Measurements from ENCODE around the gene LZTR1. TPM values are rescaled to one million over a fixed set of nuclear protein-coding genes. Genes with fewer than 3 reads are reported as not detected.
"Not testable (repeated sequence)": the region's sequence is repeated elsewhere in the genome, so short reads cannot be mapped to it uniquely, and the experiment has no call there.

LZTR1 gene
- total RNA-seq, 1 donor from 2014 or later = 16.7 TPM

GRCh38 chr22:21000207-21000986 lies 18.3 kb downstream of the LZTR1 start:
- no peak for DNase-seq (ENCODE audit: low read depth)
- peak overlapping the region; percentile 78 for H3K4me3 ChIP-seq (ENCODE audit: low read depth, low read length)
- no peak for TF ChIP-seq CTCF (conservative IDR thresholded peaks at IDR 0.05; ENCODE audit: low read depth, low read length)

- DNase-seq (ENCODE audit: low read depth) = no peak
- peak overlapping the region; percentile 78 for H3K4me3 ChIP-seq (ENCODE audit: low read depth, low read length)
- no peak for TF ChIP-seq CTCF (conservative IDR thresholded peaks at IDR 0.05; ENCODE audit: low read depth, low read length)
Measured at GRCh38 chr22:21000987-21001600, 19.0 kb downstream of the LZTR1 start.

- peak within 1 kb of the TSS; percentile 78 for H3K4me3 ChIP-seq (ENCODE audit: low read depth, low read length)
- no peak for TF ChIP-seq CTCF (conservative IDR thresholded peaks at IDR 0.05; ENCODE audit: low read depth, low read length)
- DNase-seq (ENCODE audit: low read depth) = peak; percentile 48
Measured at GRCh38 chr22:21001601-21002325, 19.7 kb downstream of the LZTR1 start, which contains the start of gene THAP7. THAP7 (minus strand) TSS chr22:21002118; CDS start chr22:21001911, 207 bp downstream.

- no peak for DNase-seq (ENCODE audit: low read depth)
- H3K4me3 ChIP-seq (ENCODE audit: low read depth, low read length) = no peak overlapping the region
- no peak for TF ChIP-seq CTCF (conservative IDR thresholded peaks at IDR 0.05; ENCODE audit: low read depth, low read length)
Measured at GRCh38 chr22:21003782-21004181, 21.7 kb downstream of the LZTR1 start.

GRCh38 chr22:21009208-21009607 lies 27.1 kb downstream of the LZTR1 start:
- DNase-seq (ENCODE audit: low read depth); H3K4me3 ChIP-seq (ENCODE audit: low read depth, low read length): not testable (repeated sequence)

- no peak for DNase-seq (ENCODE audit: low read depth)
- TF ChIP-seq CTCF (conservative IDR thresholded peaks at IDR 0.05; ENCODE audit: low read depth, low read length) = no peak
- no peak overlapping the region for H3K4me3 ChIP-seq (ENCODE audit: low read depth, low read length)
Measured at GRCh38 chr22:21009638-21010425, 27.7 kb downstream of the LZTR1 start.

Data from epithelial cell of proximal tubule (primary cell).